ENCODE data around the gene VIL1. TPM values are rescaled to one million over a fixed set of nuclear protein-coding genes. Genes with fewer than 3 reads are reported as not detected.

VIL1 gene
- total and polyA plus RNA-seq, 9 of the 15 experiments (the other 6 are each of a cell fraction or from before 2014, with no cell fraction given) = 0.51 to 2.7 (median 1.2) TPM

GRCh38 chr2:218397820-218398436 is 21.0 kb upstream of the VIL1 start (continued):
- TF ChIP-seq CHCHD3 (CRISPR knock-in tag; IDR thresholded peaks at IDR 0.05) (no peak), ZBED1 (IDR thresholded peaks at IDR 0.05) (peak; percentile 35; the same call in 1 of the 2 replicates), JUN (IDR thresholded peaks at IDR 0.05; ENCODE audit: borderline replicate concordance, low read depth, low read length) (0 out of 2 replicates have a peak, but pooled peaks have one; percentile 28), JUN (CRISPR knock-in tag; IDR thresholded peaks at IDR 0.05; ENCODE audit: borderline replicate concordance) (no peak), BMI1 (IDR thresholded peaks at IDR 0.05; ENCODE audit: low read length) (no peak), MTA3 (IDR thresholded peaks at IDR 0.05; ENCODE audit: borderline replicate concordance) (peak; percentile 87; the same call in 1 of the 2 replicates), ILF3 (IDR thresholded peaks at IDR 0.05; ENCODE audit: borderline replicate concordance) (no peak), HIVEP1 (CRISPR knock-in tag; IDR thresholded peaks at IDR 0.05) (no peak), ELK1 (CRISPR knock-in tag; IDR thresholded peaks at IDR 0.05) (no peak), NFIC (IDR thresholded peaks at IDR 0.05) (peak; percentile 33), ARNT (IDR thresholded peaks at IDR 0.05) (0 out of 4 replicates have a peak, but pooled peaks of 1 of the 2 experiments have one; percentile 6), MYNN (IDR thresholded peaks at IDR 0.05) (0 out of 2 replicates have a peak, but pooled peaks have one; percentile 45), MYNN (CRISPR knock-in tag; IDR thresholded peaks at IDR 0.05) (no peak), HDAC1 (IDR thresholded peaks at IDR 0.05) (peak in 1 of 2 experiments; percentile 68; a peak in 1 of 4 replicates), CCAR2 (IDR thresholded peaks at IDR 0.05; ENCODE audit: low read depth, low read length) (no peak), NR2C1 (IDR thresholded peaks at IDR 0.05) (no peak), NR2C1 (tag; IDR thresholded peaks at IDR 0.05) (peak; percentile 48; the same call in 1 of the 2 replicates), ZNF408 (CRISPR knock-in tag; IDR thresholded peaks at IDR 0.05; ENCODE audit: low read depth) (no peak), SUPT5H (IDR thresholded peaks at IDR 0.05) (peak; percentile 70), ZBTB33 (CRISPR knock-in tag; IDR thresholded peaks at IDR 0.05) (no peak), TEAD1 (CRISPR knock-in tag; IDR thresholded peaks at IDR 0.05) (peak in 1 of 2 experiments; percentile 89; a peak in 2 of 4 replicates), HMBOX1 (IDR thresholded peaks at IDR 0.05) (peak; percentile 91; the same call in 1 of the 2 replicates), BHLHE40 (IDR thresholded peaks at IDR 0.05; ENCODE audit: low read length) (peak; percentile 81), MLLT1 (IDR thresholded peaks at IDR 0.05) (peak; percentile 20 to 88; a peak in 2 of 4 replicates), SMARCA5 (IDR thresholded peaks at IDR 0.05) (peak; percentile 90)

Data from K562 (cell line).